HTR-8/SVneo (cell line): ENCODE measurements around the gene RORC.
"Not testable (repeated sequence)": the region's sequence is repeated elsewhere in the genome, so short reads cannot be mapped to it uniquely, and the experiment has no call there.

ENCODE experiments used
- DNase-seq: peaks from one replicate; pipeline ENCODE4 v3.0.0; 2011; ENCODE audit warnings: low spot score, mixed read lengths; ENCODE audit not compliant: insufficient read length
- FAIRE-seq: peaks from 2 replicates; lab custom pipeline; 2011; peaks lifted over from hg19 to GRCh38; lab: Jason Lieb, UNC

The RORC gene

GRCh38 chr1:151809290-151809984 is 22.2 kb downstream of the RORC start:
- FAIRE-seq (no peak), DNase-seq (no peak)

- FAIRE-seq: no peak
- DNase-seq: no peak
Observed at GRCh38 chr1:151807766-151808165, 23.8 kb downstream of the RORC start.

GRCh38 chr1:151807131-151807530 is 24.5 kb downstream of the RORC start:
- FAIRE-seq (no peak), DNase-seq (no peak)

- DNase-seq (no peak), FAIRE-seq (no peak)
Observed at GRCh38 chr1:151806170-151806569, 25.4 kb downstream of the RORC start.

- FAIRE-seq (no peak), DNase-seq (no peak)
Observed at GRCh38 chr1:151805066-151805820, 26.4 kb downstream of the RORC start, which contains the start of gene LINGO4. Gene LINGO4, minus strand, starts transcription at chr1:151805419. Its CDS starts 2,715 bp downstream, at chr1:151802704.

GRCh38 chr1:151803915-151804314 is 27.7 kb downstream of the RORC start:
- no peak for DNase-seq
- FAIRE-seq: no peak

GRCh38 chr1:151803164-151803563 is 28.4 kb downstream of the RORC start:
- DNase-seq (no peak), FAIRE-seq (no peak)

GRCh38 chr1:151802372-151802771 is 29.2 kb downstream of the RORC start:
- DNase-seq: no peak

GRCh38 chr1:151801846-151802245 is 29.8 kb downstream of the RORC start:
- DNase-seq: no peak
- no peak for FAIRE-seq

More at GRCh38 chr1:151802372-151802771, 29.2 kb downstream of the RORC start:
- FAIRE-seq: no peak

- no peak for FAIRE-seq
- no peak for DNase-seq
Observed at GRCh38 chr1:151801310-151801820, 30.2 kb downstream of the RORC start.

GRCh38 chr1:151800830-151801229 is 30.8 kb downstream of the RORC start:
- FAIRE-seq (no peak), DNase-seq (no peak)

- DNase-seq (no peak), FAIRE-seq (no peak)
Observed at GRCh38 chr1:151799179-151800022, 32.2 kb downstream of the RORC start.

GRCh38 chr1:151798571-151798970 is 33.0 kb downstream of the RORC start:
- no peak for FAIRE-seq
- no peak for DNase-seq

GRCh38 chr1:151790940-151791651 is 40.5 kb downstream of the RORC start:
- FAIRE-seq (no peak), DNase-seq (peak; percentile 34)

- DNase-seq (peak; percentile 99), FAIRE-seq (peak; percentile 94)
Observed at GRCh38 chr1:151790071-151790939, 41.3 kb downstream of the RORC start, which contains the start of gene TDRKH. Gene TDRKH, minus strand, starts transcription at chr1:151790500. Its CDS starts 7,478 bp downstream, at chr1:151783022.

- FAIRE-seq: no peak
- DNase-seq: no peak
Observed at GRCh38 chr1:151787689-151788088, 43.9 kb downstream of the RORC start.

- FAIRE-seq (no peak), DNase-seq (no peak)
Observed at GRCh38 chr1:151783796-151784195, 47.8 kb downstream of the RORC start.

GRCh38 chr1:151782741-151783140 is 48.9 kb downstream of the RORC start:
- FAIRE-seq (no peak), DNase-seq (no peak)

- DNase-seq, FAIRE-seq: not testable (repeated sequence)
Observed at GRCh38 chr1:151782026-151782425, 49.6 kb downstream of the RORC start.
